Measurements from ENCODE around the gene ZNF530. TPM values are rescaled to one million over a fixed set of nuclear protein-coding genes. Genes with fewer than 3 reads are reported as not detected.

ZNF530 gene
- total and polyA plus RNA-seq, 4 donors: 1.5 to 4.7 (median 3.1) TPM

DNA sequence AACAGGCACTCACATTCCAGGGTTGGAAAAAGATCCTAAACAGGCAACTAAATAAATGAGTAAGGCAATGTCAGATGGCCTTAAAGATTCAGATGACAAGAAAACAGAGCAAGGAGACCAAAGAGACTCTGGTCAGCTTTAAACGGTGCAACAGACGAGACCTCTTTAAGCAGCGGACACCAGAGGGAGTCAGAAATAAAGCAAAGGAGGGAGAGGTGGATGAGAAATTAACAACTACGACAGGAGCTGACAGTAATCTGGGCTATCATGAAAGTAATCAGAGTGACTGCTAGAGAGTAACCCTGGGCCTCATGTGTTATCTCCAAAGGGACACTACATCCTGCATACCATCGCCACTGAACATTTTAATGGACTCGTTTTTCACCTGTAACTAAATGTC is 41.2 kb upstream of the ZNF530 start:
- WGBS, 2 donors: 37 to 44% methylated on average over 6 of the region's 6 CpGs
- peak overlapping the region in 1 of 2 donors; percentile 67 for H3K27ac ChIP-seq (ENCODE audit: low read depth in 1 of 2, low read length in 1 of 2)
- TF ChIP-seq CTCF (IDR thresholded peaks at IDR 0.05; ENCODE audit: control extremely low read depth, extremely low read depth): no peak
- peaks cover 5 to 14% (median 12%) of the 10 kb centered on the region in 5 donors for H3K4me1 ChIP-seq (ENCODE audit: control insufficient read depth in 5 of 5, insufficient read depth in 5 of 5, low read length in 5 of 5)
- H3K9me3 ChIP-seq (ENCODE audit: control insufficient read depth in 4 of 4, insufficient read depth in 3 of 4, low read length in 3 of 4): peaks cover 0 to 24% (median 6%) of the 10 kb centered on the region in 4 donors
- ATAC-seq (ENCODE audit: insufficient read depth, low FRiP score) (no peak), DNase-seq (no peak)
- H3K27me3 ChIP-seq (ENCODE audit: control insufficient read depth in 3 of 3, insufficient read depth in 3 of 3, low read length in 2 of 3): no peaks in the 10 kb centered on the region
- peak overlapping the region in 1 of 2 donors; percentile 83 for H3K9ac ChIP-seq (ENCODE audit: insufficient read depth in 1 of 2, low read length in 2 of 2)
- no peak overlapping the region for H3K4me3 ChIP-seq
- H3K36me3 ChIP-seq (ENCODE audit: control insufficient read depth in 4 of 4, insufficient read depth in 4 of 4, low read length in 4 of 4): peaks cover 16 to 29% (median 24%) of the 10 kb centered on the region in 4 donors

DNA sequence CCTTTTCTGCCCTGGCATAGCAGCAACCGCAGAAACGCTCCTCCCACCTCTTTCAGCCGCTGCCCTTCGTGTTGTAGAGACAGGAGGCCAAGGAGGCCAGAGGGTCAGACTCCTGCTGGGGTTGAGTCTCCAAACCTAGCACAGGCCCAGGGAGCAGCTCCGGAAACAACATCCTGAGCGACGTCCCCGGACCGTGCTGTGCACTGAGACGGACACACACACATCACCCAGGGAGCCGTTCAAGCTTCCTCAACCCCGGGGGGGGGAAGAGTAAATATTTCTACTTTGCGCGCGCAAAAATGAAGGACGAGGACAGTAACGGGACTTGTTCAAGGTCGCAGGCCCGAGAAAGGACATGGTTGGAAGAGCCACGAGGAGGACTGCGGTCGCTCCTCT is 40.7 kb upstream of the ZNF530 start:
- H3K9me3 ChIP-seq (ENCODE audit: control insufficient read depth in 4 of 4, insufficient read depth in 3 of 4, low read length in 3 of 4): peaks cover 0 to 22% (median 9%) of the 10 kb centered on the region in 4 donors
- no peak for TF ChIP-seq CTCF (IDR thresholded peaks at IDR 0.05; ENCODE audit: control extremely low read depth, extremely low read depth)
- 0 to 1% methylated on average over 22 of the region's 22 CpGs for WGBS, 2 donors
- H3K4me1 ChIP-seq (ENCODE audit: control insufficient read depth in 5 of 5, insufficient read depth in 5 of 5, low read length in 5 of 5): peaks cover 5 to 14% (median 12%) of the 10 kb centered on the region in 5 donors
- peak overlapping the region; percentile 98 for H3K4me3 ChIP-seq
- no peak for ATAC-seq (ENCODE audit: insufficient read depth, low FRiP score)
- peak; percentile 16 to 24 (median 20) for DNase-seq
- H3K27me3 ChIP-seq (ENCODE audit: control insufficient read depth in 3 of 3, insufficient read depth in 3 of 3, low read length in 2 of 3): no peaks in the 10 kb centered on the region
- H3K27ac ChIP-seq (ENCODE audit: low read depth in 1 of 2, low read length in 1 of 2): peak overlapping the region; percentile 59 to 67
- peaks cover 12 to 24% (median 20%) of the 10 kb centered on the region in 4 donors for H3K36me3 ChIP-seq (ENCODE audit: control insufficient read depth in 4 of 4, insufficient read depth in 4 of 4, low read length in 4 of 4)
- peak overlapping the region; percentile 59 to 83 for H3K9ac ChIP-seq (ENCODE audit: insufficient read depth in 1 of 2, low read length in 2 of 2)

- no peaks in the 10 kb centered on the region for H3K27me3 ChIP-seq (ENCODE audit: control insufficient read depth in 3 of 3, insufficient read depth in 3 of 3, low read length in 2 of 3)
- TF ChIP-seq CTCF (IDR thresholded peaks at IDR 0.05; ENCODE audit: control extremely low read depth, extremely low read depth): no peak
- DNase-seq: peak; percentile 91 to 96 (median 95)
- peaks cover 0 to 23% (median 11%) of the 10 kb centered on the region in 4 donors for H3K9me3 ChIP-seq (ENCODE audit: control insufficient read depth in 4 of 4, insufficient read depth in 3 of 4, low read length in 3 of 4)
- peaks cover 8 to 19% (median 16%) of the 10 kb centered on the region in 4 donors for H3K36me3 ChIP-seq (ENCODE audit: control insufficient read depth in 4 of 4, insufficient read depth in 4 of 4, low read length in 4 of 4)
- WGBS, 2 donors: 0% methylated on average over 56 of the region's 56 CpGs
- H3K4me3 ChIP-seq: peak within 1 kb of the TSS; percentile 98
- ATAC-seq (ENCODE audit: insufficient read depth, low FRiP score): peak; percentile 91
- H3K4me1 ChIP-seq (ENCODE audit: control insufficient read depth in 5 of 5, insufficient read depth in 5 of 5, low read length in 5 of 5): peaks cover 5 to 14% (median 12%) of the 10 kb centered on the region in 5 donors
- H3K9ac ChIP-seq (ENCODE audit: insufficient read depth in 1 of 2, low read length in 2 of 2): peak within 1 kb of the TSS; percentile 59 to 83
- H3K27ac ChIP-seq (ENCODE audit: low read depth in 1 of 2, low read length in 1 of 2): peak within 1 kb of the TSS; percentile 59 to 82
Measured at GRCh38 chr19:57559404-57560025, 40.2 kb upstream of the ZNF530 start, which contains the start of gene ZNF550. Gene ZNF550 (minus strand): TSS chr19:57559863. CDS start chr19:57559682, 181 bp downstream.

All from lung (tissue), 12 donors.